ENCODE data around the gene AVPR1B.

The AVPR1B gene

GRCh38 chr1:206122686-206123085, 5.5 kb upstream of the AVPR1B start:
- no peak for TF ChIP-seq CTCF (conservative IDR thresholded peaks at IDR 0.05; ENCODE audit: low read depth, low read length)

GRCh38 chr1:206121269-206121668, 4.1 kb upstream of the AVPR1B start:
- H3K4me3 ChIP-seq (ENCODE audit: low read length): no peak overlapping the region
- no peak for TF ChIP-seq CTCF (conservative IDR thresholded peaks at IDR 0.05; ENCODE audit: low read depth, low read length)
- DNase-seq (ENCODE audit: low read depth): no peak

More at GRCh38 chr1:206122686-206123085, 5.5 kb upstream of the AVPR1B start:
- no peak for DNase-seq (ENCODE audit: low read depth)
- H3K4me3 ChIP-seq (ENCODE audit: low read length): no peak overlapping the region

- H3K4me3 ChIP-seq (ENCODE audit: low read length): no peak overlapping the region
- TF ChIP-seq CTCF (conservative IDR thresholded peaks at IDR 0.05; ENCODE audit: low read depth, low read length): no peak
Observed at GRCh38 chr1:206120406-206120805, 3.2 kb upstream of the AVPR1B start.

GRCh38 chr1:206116873-206117150, 376 bp downstream of the AVPR1B start:
- H3K4me3 ChIP-seq (ENCODE audit: low read length): peak overlapping the region; percentile 34
- DNase-seq (ENCODE audit: low read depth): no peak
- no peak for TF ChIP-seq CTCF (conservative IDR thresholded peaks at IDR 0.05; ENCODE audit: low read depth, low read length)

More at GRCh38 chr1:206120406-206120805, 3.2 kb upstream of the AVPR1B start:
- no peak for DNase-seq (ENCODE audit: low read depth)

GRCh38 chr1:206116191-206116872, 856 bp downstream of the AVPR1B start:
- no peak for TF ChIP-seq CTCF (conservative IDR thresholded peaks at IDR 0.05; ENCODE audit: low read depth, low read length)
- no peak for DNase-seq (ENCODE audit: low read depth)
- H3K4me3 ChIP-seq (ENCODE audit: low read length): no peak overlapping the region

GRCh38 chr1:206115791-206116190, 1.4 kb downstream of the AVPR1B start:
- H3K4me3 ChIP-seq (ENCODE audit: low read length): no peak overlapping the region
- TF ChIP-seq CTCF (conservative IDR thresholded peaks at IDR 0.05; ENCODE audit: low read depth, low read length): no peak
- DNase-seq (ENCODE audit: low read depth): no peak
